Esophagus squamous epithelium (tissue), 4 donors: ENCODE results near the gene ANKLE2.

ENCODE experiments used
- POLR2A ChIP-seq, 4 donors: fragments of 450-650 bp; IDR thresholded peaks; one replicate each; pipeline ENCODE4 v1.6.1; 2017; ENCODE audit warnings: antibody characterized with exemption in 4 of 4, mild to moderate bottlenecking in 4 of 4, moderate library complexity in 3 of 4
- TF ChIP-seq, protein P1 (sequence below), 6 experiments: fragments of 450-650 bp in 4 of 6; fragments of 200-600 bp in 2 of 6; sonication (generic) in 2 of 6; IDR thresholded peaks; one replicate each; pipeline ENCODE4 v1.5.1; 2016 to 2019; ENCODE audit warnings: antibody characterized with exemption in 6 of 6, mild to moderate bottlenecking in 4 of 6, moderate library complexity in 4 of 6

DNA sequence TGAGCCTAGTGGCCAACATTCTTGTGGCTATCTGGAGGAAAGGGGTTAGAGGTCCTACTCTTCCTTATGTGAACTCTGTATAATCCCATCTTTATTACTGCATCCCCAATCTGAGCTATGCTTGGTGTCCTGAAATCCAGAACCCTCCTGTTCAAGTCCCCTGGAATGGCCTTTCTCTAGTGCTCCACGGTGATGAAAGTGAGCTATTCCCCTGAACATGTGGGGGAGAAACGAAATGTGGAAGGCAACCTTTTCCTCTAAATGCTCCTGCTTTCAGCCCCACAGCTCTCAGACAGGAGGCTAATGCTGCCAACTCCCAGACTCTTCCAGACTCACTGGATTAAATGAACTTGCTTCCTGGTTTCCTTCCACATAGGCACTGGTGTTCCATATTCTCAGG is 53.5 kb downstream of the ANKLE2 start:
- TF ChIP-seq, protein P1, sequence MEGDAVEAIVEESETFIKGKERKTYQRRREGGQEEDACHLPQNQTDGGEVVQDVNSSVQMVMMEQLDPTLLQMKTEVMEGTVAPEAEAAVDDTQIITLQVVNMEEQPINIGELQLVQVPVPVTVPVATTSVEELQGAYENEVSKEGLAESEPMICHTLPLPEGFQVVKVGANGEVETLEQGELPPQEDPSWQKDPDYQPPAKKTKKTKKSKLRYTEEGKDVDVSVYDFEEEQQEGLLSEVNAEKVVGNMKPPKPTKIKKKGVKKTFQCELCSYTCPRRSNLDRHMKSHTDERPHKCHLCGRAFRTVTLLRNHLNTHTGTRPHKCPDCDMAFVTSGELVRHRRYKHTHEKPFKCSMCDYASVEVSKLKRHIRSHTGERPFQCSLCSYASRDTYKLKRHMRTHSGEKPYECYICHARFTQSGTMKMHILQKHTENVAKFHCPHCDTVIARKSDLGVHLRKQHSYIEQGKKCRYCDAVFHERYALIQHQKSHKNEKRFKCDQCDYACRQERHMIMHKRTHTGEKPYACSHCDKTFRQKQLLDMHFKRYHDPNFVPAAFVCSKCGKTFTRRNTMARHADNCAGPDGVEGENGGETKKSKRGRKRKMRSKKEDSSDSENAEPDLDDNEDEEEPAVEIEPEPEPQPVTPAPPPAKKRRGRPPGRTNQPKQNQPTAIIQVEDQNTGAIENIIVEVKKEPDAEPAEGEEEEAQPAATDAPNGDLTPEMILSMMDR (IDR thresholded peaks at IDR 0.05): no peak
- TF ChIP-seq POLR2A (IDR thresholded peaks at IDR 0.05): no peak
